Endothelial cell of umbilical vein (primary cell): Measurements from ENCODE around the gene RBX1. TPM values are rescaled to one million over a fixed set of nuclear protein-coding genes. Genes with fewer than 3 reads are reported as not detected.

ENCODE experiments used
- BruUV-seq: library from RNA; stranded (reverse); fragments of 400-500 nt; replicated peaks from 2 replicates; lab custom pipeline; 2021; lab: Mats Ljungman, UMichigan
- CTCF ChIA-PET: fragments of 300-600, 350-600 bp; sonication (Branson Sonifier 250); formaldehyde crosslinking; loops from one replicate; lab custom pipeline; 2021; ENCODE audit warnings: antibody characterized with exemption, inconsistent platforms; lab: Charles Lee
- POLR2A ChIA-PET: fragments of 300-600, 350-600 bp; sonication (Branson Sonifier 250); formaldehyde crosslinking; loops from one replicate; lab custom pipeline; 2021; ENCODE audit warnings: antibody characterized with exemption, inconsistent platforms; lab: Charles Lee
- DNase-seq: peaks from one replicate; pipeline ENCODE4 v3.0.0-alpha.2; 2011; ENCODE audit warnings: low read depth, low spot score
- FAIRE-seq: peaks from 2 replicates; lab custom pipeline; 2011; peaks lifted over from hg19 to GRCh38; lab: Jason Lieb, UNC
- H2AFZ ChIP-seq: 2 replicates; pipeline ENCODE4 v1.6.0; 2012; ENCODE audit warnings: low read depth, low read length, control low read depth, inconsistent platforms
- H3K27ac ChIP-seq: 2 replicates; pipeline ENCODE4 v1.5.1; 2011; ENCODE audit warnings: low read depth, mild to moderate bottlenecking, control low read depth, low read length, moderate library complexity; ENCODE audit not compliant: insufficient read depth
- H3K27me3 ChIP-seq, 2 experiments: 2 replicates each; pipeline versions ENCODE4 v1.6.0 to v1.6.1; 2011; ENCODE audit warnings: low read length in 2 of 2, mixed read lengths in 1 of 2; ENCODE audit not compliant: control insufficient read depth in 2 of 2, insufficient read depth in 2 of 2
- H3K36me3 ChIP-seq, 2 experiments: 2 replicates in 1 of 2; 3 replicates in 1 of 2; pipeline ENCODE4 v1.5.1; 2011; ENCODE audit warnings: low read length in 2 of 2, mild to moderate bottlenecking in 1 of 2, moderate library complexity in 1 of 2; ENCODE audit not compliant: control insufficient read depth in 2 of 2, insufficient read depth in 2 of 2; ENCODE audit errors: extremely low read depth in 1 of 2
- H3K4me1 ChIP-seq: 3 replicates; pipeline ENCODE4 v1.5.1; 2011; ENCODE audit warnings: mild to moderate bottlenecking, low read length; ENCODE audit not compliant: control insufficient read depth, insufficient read depth; ENCODE audit errors: extremely low read depth
- H3K4me2 ChIP-seq: 2 replicates; pipeline ENCODE4 v1.6.1; 2011; ENCODE audit warnings: low read length, control low read depth, mixed read lengths; ENCODE audit not compliant: insufficient read depth
- H3K4me3 ChIP-seq, 3 experiments: fragments of 200-600 bp in 1 of 3; sonication (generic), shearing (Covaris generic) in 1 of 3; replicated peaks in 1 of 3; 2 replicates each; pipeline ENCODE4 v1.5.1; 2011 to 2016; ENCODE audit warnings: control low read depth in 3 of 3, low read length in 3 of 3, mild to moderate bottlenecking in 2 of 3, inconsistent platforms in 1 of 3, low read depth in 1 of 3, moderate library complexity in 1 of 3; ENCODE audit not compliant: insufficient read depth in 1 of 3
- H3K79me2 ChIP-seq: 2 replicates; pipeline ENCODE4 v1.6.0; 2012; ENCODE audit warnings: low read length, inconsistent platforms; ENCODE audit not compliant: control insufficient read depth, insufficient read depth
- H3K9ac ChIP-seq: replicated peaks from 2 replicates; pipeline ENCODE3; 2011; ENCODE audit warnings: low read length, control low read depth; ENCODE audit not compliant: insufficient read depth; ENCODE audit errors: extremely low read depth
- H3K9me1 ChIP-seq: replicated peaks from 3 replicates; pipeline ENCODE4 v1.6.0; 2011; ENCODE audit warnings: mild to moderate bottlenecking, low read length; ENCODE audit not compliant: control insufficient read depth, insufficient read depth; ENCODE audit errors: extremely low read depth
- H3K9me3 ChIP-seq: replicated peaks from 2 replicates; pipeline ENCODE4 v1.5.1; 2012; ENCODE audit warnings: low read length, inconsistent platforms; ENCODE audit not compliant: control insufficient read depth, insufficient read depth
- H4K20me1 ChIP-seq: replicated peaks from 2 replicates; pipeline ENCODE3; 2011; ENCODE audit warnings: mild to moderate bottlenecking, low read length; ENCODE audit not compliant: control insufficient read depth, insufficient read depth; ENCODE audit errors: extremely low read depth
- EZH2 ChIP-seq: IDR thresholded peaks from 2 replicates; pipeline ENCODE4 v1.6.1; 2012; ENCODE audit warnings: borderline replicate concordance, low read depth, mild to moderate bottlenecking, moderate library complexity, low read length, inconsistent platforms; ENCODE audit not compliant: severe bottlenecking
- FOS ChIP-seq: IDR thresholded peaks from 2 replicates; pipeline ENCODE4 v1.6.1; 2011; ENCODE audit warnings: mild to moderate bottlenecking, low read length, moderate library complexity, borderline replicate concordance; ENCODE audit not compliant: insufficient read depth
- GATA2 ChIP-seq: IDR thresholded peaks from 2 replicates; pipeline ENCODE4 v1.7.0; 2011; ENCODE audit warnings: low read depth, mild to moderate bottlenecking, moderate library complexity, mixed read lengths, low read length; ENCODE audit not compliant: insufficient read length, insufficient read depth
- JUN ChIP-seq: IDR thresholded peaks from 2 replicates; pipeline ENCODE4 v1.6.1; 2011; ENCODE audit warnings: borderline replicate concordance, low read depth; ENCODE audit not compliant: insufficient read length, insufficient read depth
- MYC ChIP-seq: IDR thresholded peaks from one replicate; pipeline ENCODE4 v1.6.1; 2011; ENCODE audit warnings: mild to moderate bottlenecking, low read depth, low read length
- POLR2A ChIP-seq: IDR thresholded peaks from 2 replicates; pipeline ENCODE4 v1.6.1; 2012; ENCODE audit warnings: low read depth, mild to moderate bottlenecking, control low read depth, low read length
- POLR2AphosphoS5 ChIP-seq: IDR thresholded peaks from 2 replicates; pipeline ENCODE4 v1.6.1; 2012; ENCODE audit warnings: low read depth, mild to moderate bottlenecking, control low read depth, low read length, moderate library complexity; ENCODE audit not compliant: insufficient read depth
- dilution Hi-C: fragments of 300-500 bp; cut with MboI; formaldehyde crosslinking; loops from one replicate; pipeline ENCODE4 v1.15.0; 2019; ENCODE audit warnings: low sequenced_read_pairs; ENCODE audit not compliant: extremely low pct_ligation_motif_present
- intact Hi-C: fragments of 100-400 bp; cut with micrococcal nuclease; formaldehyde crosslinking; loops from one replicate; pipeline ENCODE4 v1.10.0; 2022
- polyA plus RNA-seq, 4 experiments: library from polyadenylated mRNA; depleted of rRNA in 3 of 4; stranded (reverse) in 3 of 4; unstranded in 1 of 4; fragments of >200 nt; gene quantifications; 2 replicates each; pipeline versions ENCODE4 v1.2.1 to v1.2.3, GENCODE V29; 2011 to 2012; ENCODE audit warnings: missing spikeins in 1 of 4
- total RNA-seq: library from RNA; stranded (reverse); gene quantifications from 2 replicates; pipeline ENCODE4 v1.2.3, GENCODE V29; 2021
- TF ChIP-seq, protein P1 (sequence below): IDR thresholded peaks from 2 replicates; pipeline ENCODE4 v1.6.1; 2011; ENCODE audit not compliant: insufficient read depth, insufficient read length
- TF ChIP-seq, protein P2 (sequence below), 2 donors: IDR thresholded peaks; 1 replicate in 1 of 2; 2 replicates in 1 of 2; pipeline ENCODE4 v1.5.1; 2011; ENCODE audit warnings: low read length in 2 of 2, mild to moderate bottlenecking in 2 of 2, moderate library complexity in 2 of 2, control low read depth in 1 of 2, inconsistent platforms in 1 of 2, low read depth in 1 of 2; ENCODE audit not compliant: insufficient read depth in 1 of 2; ENCODE audit errors: extremely low read depth in 1 of 2

Gene RBX1
- total and polyA plus RNA-seq, 2 donors (not counting 3 experiments of a cell fraction or from before 2014, with no cell fraction given): 74.7 to 102 TPM

DNA sequence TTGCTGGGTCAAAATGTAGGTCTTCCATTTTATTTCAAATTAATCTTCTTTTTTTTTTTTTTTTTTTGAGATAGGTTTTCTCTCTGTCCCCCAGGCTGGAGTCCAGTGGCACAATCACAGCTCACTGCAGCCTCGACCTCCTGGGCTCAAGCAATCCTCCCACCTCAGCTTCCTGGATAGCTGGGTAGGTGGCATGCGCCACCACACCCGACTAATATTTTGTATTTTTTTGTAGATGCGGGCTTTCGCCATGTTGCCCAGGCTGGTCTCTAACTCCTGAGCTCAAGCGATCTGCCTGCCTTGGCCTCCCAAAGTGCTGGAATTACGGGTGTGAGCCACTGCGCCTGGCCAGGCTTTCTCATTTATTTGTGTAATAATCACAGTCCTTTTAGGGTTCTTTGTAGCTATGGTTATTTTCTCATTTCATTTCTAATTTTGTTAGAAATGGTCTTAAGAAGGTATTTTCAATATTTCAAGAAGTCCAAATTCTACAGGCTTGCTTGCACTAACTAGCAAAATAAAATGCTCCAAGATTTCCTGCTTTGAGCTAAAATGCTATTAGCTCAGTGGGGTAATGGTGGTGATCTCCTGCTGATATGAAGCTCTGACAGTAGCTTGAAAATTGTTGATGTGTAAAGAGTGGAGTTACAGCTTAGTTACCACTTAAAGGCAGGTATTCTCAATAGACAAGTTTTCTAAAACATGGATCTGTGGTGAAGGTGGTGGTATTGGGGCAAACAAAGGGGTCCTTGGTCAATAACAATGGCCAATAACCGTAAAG is 50.0 kb downstream of the RBX1 start:
- H3K79me2 ChIP-seq: no peaks in the 10 kb centered on the region
- H3K27me3 ChIP-seq: no peaks in the 10 kb centered on the region
- intact Hi-C loops (no loop called here), dilution Hi-C loops (no loop called here)
- no peaks in the 10 kb centered on the region for H3K36me3 ChIP-seq
- CTCF ChIA-PET: interaction anchor here (2.1 kb wide), 1 partner anchor 78 kb away, joined by 5 read pairs; no protein-coding TSS in a partner anchor
- no peaks in the 10 kb centered on the region for H4K20me1 ChIP-seq
- no peak overlapping the region for H3K9ac ChIP-seq
- POLR2A ChIA-PET: no interaction called here
- no peak for DNase-seq
- H2AFZ ChIP-seq: no peak overlapping the region
- no peaks in the 10 kb centered on the region for H3K9me3 ChIP-seq
- no TSS peak for BruUV-seq
- TF ChIP-seq POLR2A (no peak), JUN (no peak), MYC (no peak)
- TF ChIP-seq, protein P1, sequence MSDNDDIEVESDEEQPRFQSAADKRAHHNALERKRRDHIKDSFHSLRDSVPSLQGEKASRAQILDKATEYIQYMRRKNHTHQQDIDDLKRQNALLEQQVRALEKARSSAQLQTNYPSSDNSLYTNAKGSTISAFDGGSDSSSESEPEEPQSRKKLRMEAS: no peak
- no peak overlapping the region for H3K4me2 ChIP-seq
- no peaks in the 10 kb centered on the region for H3K9me1 ChIP-seq
- H3K4me1 ChIP-seq: no peaks in the 10 kb centered on the region
- no peak overlapping the region for H3K27ac ChIP-seq
- H3K4me3 ChIP-seq: no peak overlapping the region
- no peak for FAIRE-seq

DNA sequence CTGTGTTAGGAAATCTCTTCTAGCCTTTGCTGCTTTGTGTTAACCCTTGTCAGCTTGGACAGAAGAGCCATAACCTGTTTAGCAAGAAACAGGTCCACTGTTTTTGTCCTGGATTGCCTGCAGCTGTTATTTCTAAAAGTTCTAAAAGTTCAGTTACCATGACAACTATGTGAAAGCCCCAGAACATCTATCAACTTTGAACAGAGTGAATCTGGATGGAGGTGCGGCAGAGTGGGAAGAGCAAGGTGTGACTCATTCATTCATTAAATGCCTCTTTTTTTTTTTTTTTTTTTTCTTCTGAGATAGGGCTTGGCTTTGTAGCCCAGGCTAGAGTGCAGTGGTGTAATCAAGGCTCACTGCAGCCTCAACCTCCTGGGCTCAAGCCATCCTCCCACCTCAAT is 50.5 kb downstream of the RBX1 start:
- no peaks in the 10 kb centered on the region for H3K36me3 ChIP-seq
- DNase-seq (no peak), FAIRE-seq (no peak)
- no peaks in the 10 kb centered on the region for H3K4me1 ChIP-seq
- no peaks in the 10 kb centered on the region for H3K27me3 ChIP-seq
- H3K9ac ChIP-seq: no peak overlapping the region
- no peak overlapping the region for H2AFZ ChIP-seq
- CTCF ChIA-PET: interaction anchor here (2.1 kb wide), 1 partner anchor 79 kb away, joined by 5 read pairs; no protein-coding TSS in a partner anchor
- POLR2A ChIA-PET: no interaction called here
- H4K20me1 ChIP-seq: no peaks in the 10 kb centered on the region
- no peaks in the 10 kb centered on the region for H3K9me3 ChIP-seq
- intact Hi-C loops (no loop called here), dilution Hi-C loops (no loop called here)
- H3K4me2 ChIP-seq: no peak overlapping the region
- H3K27ac ChIP-seq: no peak overlapping the region
- BruUV-seq: no TSS peak
- no peaks in the 10 kb centered on the region for H3K9me1 ChIP-seq
- no peak overlapping the region for H3K4me3 ChIP-seq
- TF ChIP-seq EZH2: no peak
- TF ChIP-seq, protein P2, sequence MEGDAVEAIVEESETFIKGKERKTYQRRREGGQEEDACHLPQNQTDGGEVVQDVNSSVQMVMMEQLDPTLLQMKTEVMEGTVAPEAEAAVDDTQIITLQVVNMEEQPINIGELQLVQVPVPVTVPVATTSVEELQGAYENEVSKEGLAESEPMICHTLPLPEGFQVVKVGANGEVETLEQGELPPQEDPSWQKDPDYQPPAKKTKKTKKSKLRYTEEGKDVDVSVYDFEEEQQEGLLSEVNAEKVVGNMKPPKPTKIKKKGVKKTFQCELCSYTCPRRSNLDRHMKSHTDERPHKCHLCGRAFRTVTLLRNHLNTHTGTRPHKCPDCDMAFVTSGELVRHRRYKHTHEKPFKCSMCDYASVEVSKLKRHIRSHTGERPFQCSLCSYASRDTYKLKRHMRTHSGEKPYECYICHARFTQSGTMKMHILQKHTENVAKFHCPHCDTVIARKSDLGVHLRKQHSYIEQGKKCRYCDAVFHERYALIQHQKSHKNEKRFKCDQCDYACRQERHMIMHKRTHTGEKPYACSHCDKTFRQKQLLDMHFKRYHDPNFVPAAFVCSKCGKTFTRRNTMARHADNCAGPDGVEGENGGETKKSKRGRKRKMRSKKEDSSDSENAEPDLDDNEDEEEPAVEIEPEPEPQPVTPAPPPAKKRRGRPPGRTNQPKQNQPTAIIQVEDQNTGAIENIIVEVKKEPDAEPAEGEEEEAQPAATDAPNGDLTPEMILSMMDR (IDR thresholded peaks at IDR 0.05; ENCODE audit: extremely low read depth in 1 of 2, insufficient read depth in 1 of 2, low read depth in 1 of 2, low read length in 2 of 2): no peak
- no peak for TF ChIP-seq GATA2
- no peak for TF ChIP-seq POLR2A
- no peak for TF ChIP-seq JUN
- no peak for TF ChIP-seq MYC
- TF ChIP-seq, protein P1: no peak
- TF ChIP-seq FOS: no peak
- TF ChIP-seq POLR2AphosphoS5: no peak
- no peaks in the 10 kb centered on the region for H3K79me2 ChIP-seq
